SK-N-SH (cell line): ENCODE data around the gene KDELR1. TPM values are rescaled to one million over a fixed set of nuclear protein-coding genes. Genes with fewer than 3 reads are reported as not detected.

Experiments used
- CTCF ChIA-PET: fragments of 300-600, 350-600 bp; formaldehyde crosslinking; extraction: SDS; loops from one replicate; lab custom pipeline; 2021; lab: Yijun Ruan, JAX
- POLR2A ChIA-PET: fragments of 350-600 bp; sonication (Branson Sonifier 250); formaldehyde crosslinking; extraction: SDS; loops from one replicate; lab custom pipeline; 2020; ENCODE audit warnings: antibody characterized with exemption, inconsistent platforms; lab: Yijun Ruan, JAX
- DNase-seq: peaks from one replicate; pipeline ENCODE4 v3.0.0; 2012
- H2AFZ ChIP-seq: fragments of 200-600 bp; sonication (generic); 2 replicates; pipeline ENCODE4 v1.8.1; 2016; ENCODE audit warnings: antibody characterized with exemption, mild to moderate bottlenecking, low read depth
- H3F3A ChIP-seq: fragments of 200-600 bp; sonication (generic); replicated peaks from 2 replicates; pipeline ENCODE3; 2016; ENCODE audit warnings: antibody characterized with exemption, mild to moderate bottlenecking; ENCODE audit not compliant: insufficient read depth
- H3K27ac ChIP-seq, 2 experiments: fragments of 200-500 bp in 1 of 2; fragments of 200-600 bp in 1 of 2; sonication (Bioruptor generic) in 1 of 2; sonication (generic), shearing (Covaris generic) in 1 of 2; 2 replicates each; pipeline versions ENCODE4 v1.5.1 to v1.6.1; 2014 to 2016; ENCODE audit warnings: low read depth in 2 of 2, inconsistent platforms in 1 of 2, low read length in 1 of 2, mild to moderate bottlenecking in 1 of 2, mixed read lengths in 1 of 2
- H3K27me3 ChIP-seq: fragments of 200-600 bp; sonication (generic), shearing (Covaris generic); 2 replicates; pipeline ENCODE4 v1.6.1; 2016; ENCODE audit warnings: mixed run types; ENCODE audit not compliant: insufficient read depth
- H3K36me3 ChIP-seq, 2 experiments: fragments of 200-500 bp in 1 of 2; fragments of 200-600 bp in 1 of 2; sonication (Bioruptor generic) in 1 of 2; sonication (generic) in 1 of 2; replicated peaks in 1 of 2; 2 replicates each; pipeline versions ENCODE3 to v1.5.1; 2014 to 2016; ENCODE audit warnings: low read length in 1 of 2, mild to moderate bottlenecking in 1 of 2; ENCODE audit not compliant: insufficient read depth in 2 of 2, control insufficient read depth in 1 of 2
- H3K4me1 ChIP-seq, 2 experiments: fragments of 200-500 bp in 1 of 2; fragments of 200-600 bp in 1 of 2; sonication (Bioruptor generic) in 1 of 2; sonication (generic), shearing (Covaris generic) in 1 of 2; 2 replicates each; pipeline versions ENCODE4 v1.5.1 to v1.6.1; 2014 to 2016; ENCODE audit warnings: low read depth in 1 of 2, low read length in 1 of 2, mixed run types in 1 of 2; ENCODE audit not compliant: insufficient read depth in 2 of 2, control insufficient read depth in 1 of 2
- H3K4me2 ChIP-seq: fragments of 200-600 bp; sonication (generic), shearing (Covaris generic); 2 replicates; pipeline ENCODE4 v1.6.1; 2017; ENCODE audit warnings: mixed run types
- H3K4me3 ChIP-seq, 2 experiments: fragments of 200-500 bp in 1 of 2; fragments of 200-600 bp in 1 of 2; sonication (Bioruptor generic) in 1 of 2; sonication (generic), shearing (Covaris generic) in 1 of 2; 2 replicates each; pipeline versions ENCODE4 v1.5.1 to v1.8.1; 2014 to 2016; ENCODE audit warnings: low read depth in 2 of 2, inconsistent platforms in 1 of 2, low read length in 1 of 2, mild to moderate bottlenecking in 1 of 2, mixed read lengths in 1 of 2, moderate library complexity in 1 of 2
- H3K79me2 ChIP-seq: fragments of 200-600 bp; sonication (generic); 2 replicates; pipeline ENCODE4 v1.8.1; 2017; ENCODE audit warnings: mild to moderate bottlenecking; ENCODE audit not compliant: insufficient read depth
- H3K9ac ChIP-seq: fragments of 200-600 bp; sonication (generic); 2 replicates; pipeline ENCODE4 v1.6.1; 2017; ENCODE audit warnings: mixed run types
- H3K9me2 ChIP-seq: fragments of 200-600 bp; sonication (generic); 2 replicates; pipeline ENCODE4 v1.6.1; 2017; ENCODE audit warnings: mixed run types
- H3K9me3 ChIP-seq: fragments of 200-600 bp; sonication (generic); 2 replicates; pipeline ENCODE4 v1.6.1; 2017; ENCODE audit warnings: mixed run types, mild to moderate bottlenecking, moderate library complexity
- H4K20me1 ChIP-seq: fragments of 200-600 bp; sonication (generic); 2 replicates; pipeline ENCODE4 v1.6.1; 2017; ENCODE audit warnings: mild to moderate bottlenecking, mixed run types; ENCODE audit not compliant: insufficient read depth
- ELF1 ChIP-seq: IDR thresholded peaks from 2 replicates; pipeline ENCODE4 v1.4.0; 2012
- EZH2phosphoT487 ChIP-seq: fragments of 200-600 bp; sonication (generic); IDR thresholded peaks from 2 replicates; pipeline ENCODE4 v1.6.1; 2017; ENCODE audit warnings: low read depth, mixed run types, mild to moderate bottlenecking, antibody characterized with exemption, moderate library complexity, borderline replicate concordance
- FOSL2 ChIP-seq: IDR thresholded peaks from 2 replicates; pipeline ENCODE4 v1.4.0; 2012; ENCODE audit warnings: low read depth, mild to moderate bottlenecking, moderate library complexity, borderline replicate concordance
- FOXJ3 ChIP-seq: sonication (generic); formaldehyde crosslinking; IDR thresholded peaks from 2 replicates; pipeline ENCODE4 v1.5.1; 2020; ENCODE audit warnings: mild to moderate bottlenecking, missing genetic modification reagents
- FOXM1 ChIP-seq: IDR thresholded peaks from 2 replicates; pipeline ENCODE4 v1.4.0; 2012; ENCODE audit warnings: low read depth, mild to moderate bottlenecking
- GABPA ChIP-seq: IDR thresholded peaks from 2 replicates; pipeline ENCODE4 v1.4.0; 2012; ENCODE audit warnings: low read depth, mild to moderate bottlenecking
- JUND ChIP-seq: IDR thresholded peaks from 2 replicates; pipeline ENCODE4 v1.4.0; 2012
- NRF1 ChIP-seq: IDR thresholded peaks from 2 replicates; pipeline ENCODE4 v1.6.1; 2012; ENCODE audit warnings: low read depth, mild to moderate bottlenecking, low read length
- POLR2AphosphoS5 ChIP-seq: IDR thresholded peaks from 2 replicates; pipeline ENCODE4 v1.6.1; 2012; ENCODE audit warnings: low read depth, low read length
- RAD21 ChIP-seq: IDR thresholded peaks from 2 replicates; pipeline ENCODE4 v1.6.1; 2012; ENCODE audit warnings: mild to moderate bottlenecking, low read length
- RXRA ChIP-seq: IDR thresholded peaks from 2 replicates; pipeline ENCODE4 v1.4.0; 2012; ENCODE audit warnings: low read depth, mild to moderate bottlenecking, borderline replicate concordance
- SIN3A ChIP-seq: IDR thresholded peaks from 2 replicates; pipeline ENCODE4 v1.6.1; 2012; ENCODE audit warnings: low read depth, mild to moderate bottlenecking, low read length, moderate library complexity, borderline replicate concordance
- SMC3 ChIP-seq: IDR thresholded peaks from 2 replicates; pipeline ENCODE4 v1.6.1; 2012; ENCODE audit warnings: low read depth, low read length, improper control_type of control experiment
- TAF1 ChIP-seq: IDR thresholded peaks from 2 replicates; pipeline ENCODE4 v1.6.1; 2012; ENCODE audit warnings: low read depth, mild to moderate bottlenecking, low read length, moderate library complexity, borderline replicate concordance
- TCF12 ChIP-seq: IDR thresholded peaks from 2 replicates; pipeline ENCODE4 v1.4.0; 2012
- YY1 ChIP-seq: IDR thresholded peaks from 2 replicates; pipeline ENCODE4 v1.4.0; 2012; ENCODE audit warnings: low read depth, mild to moderate bottlenecking
- WGBS: methylation state at CpG from one replicate; pipeline ENCODE4 v1.1.6; 2017; ENCODE audit warnings: low lambda C conversion rate; 5-methylcytosine and 5-hydroxymethylcytosine counted together
- polyA plus RNA-seq, 3 experiments: library from polyadenylated mRNA; depleted of rRNA; stranded (reverse); fragments of >200 nt; gene quantifications; 2 replicates each; pipeline ENCODE4 v1.2.3, GENCODE V29; 2012
- TF ChIP-seq, protein P1 (sequence below): IDR thresholded peaks from 2 replicates; pipeline ENCODE4 v1.4.0; 2012; ENCODE audit warnings: low read depth, borderline replicate concordance
- TF ChIP-seq, protein P2 (sequence below): fragments of 150-350 bp; IDR thresholded peaks from 2 replicates; pipeline ENCODE4 v1.6.1; 2017; ENCODE audit warnings: antibody characterized with exemption, low read length, low read depth, borderline replicate concordance
- TF ChIP-seq, protein P3 (sequence below): IDR thresholded peaks from 2 replicates; pipeline ENCODE4 v1.4.0; 2012; ENCODE audit warnings: low read depth, borderline replicate concordance
- TF ChIP-seq, protein P4 (sequence below): IDR thresholded peaks from 2 replicates; pipeline ENCODE4 v1.4.0; 2012; ENCODE audit warnings: low read depth

KDELR1 gene
- polyA plus RNA-seq, 1 of the 3 experiments (the other 2 are of a cell fraction): 138 TPM

GRCh38 chr19:48405010-48405659 lies 13.8 kb upstream of the KDELR1 start:
- no peaks in the 10 kb centered on the region for H4K20me1 ChIP-seq
- no peak overlapping the region for H3K4me2 ChIP-seq
- no peaks in the 10 kb centered on the region for H3K9me2 ChIP-seq
- ChIA-PET POLR2A (no interaction called here), CTCF (interaction anchor here (0.8 kb wide), 1 partner anchor 114 kb away, joined by 3 read pairs; no protein-coding TSS in a partner anchor)
- H3K79me2 ChIP-seq: no peaks in the 10 kb centered on the region
- H2AFZ ChIP-seq: no peak overlapping the region
- H3K9me3 ChIP-seq: no peaks in the 10 kb centered on the region
- no peak overlapping the region for H3K9ac ChIP-seq
- H3K27me3 ChIP-seq: no peaks in the 10 kb centered on the region
- no peaks in the 10 kb centered on the region for H3F3A ChIP-seq
- no peak for DNase-seq
- H3K4me1 ChIP-seq: no peaks in the 10 kb centered on the region; a peak in 1 of 4 replicates
- H3K4me3 ChIP-seq: no peak overlapping the region
- 61% methylated on average over 1 of the region's 27 CpGs for WGBS
- no peak overlapping the region for H3K27ac ChIP-seq
- TF ChIP-seq EZH2phosphoT487 (no peak), JUND (no peak), TAF1 (no peak), POLR2AphosphoS5 (no peak), FOSL2 (no peak), SMC3 (no peak), FOXJ3 (CRISPR knock-in tag) (no peak), NRF1 (no peak), YY1 (no peak), RAD21 (no peak), GABPA (no peak), ELF1 (no peak), SIN3A (no peak), RXRA (no peak), TCF12 (no peak), FOXM1 (no peak)
- TF ChIP-seq, protein P1, sequence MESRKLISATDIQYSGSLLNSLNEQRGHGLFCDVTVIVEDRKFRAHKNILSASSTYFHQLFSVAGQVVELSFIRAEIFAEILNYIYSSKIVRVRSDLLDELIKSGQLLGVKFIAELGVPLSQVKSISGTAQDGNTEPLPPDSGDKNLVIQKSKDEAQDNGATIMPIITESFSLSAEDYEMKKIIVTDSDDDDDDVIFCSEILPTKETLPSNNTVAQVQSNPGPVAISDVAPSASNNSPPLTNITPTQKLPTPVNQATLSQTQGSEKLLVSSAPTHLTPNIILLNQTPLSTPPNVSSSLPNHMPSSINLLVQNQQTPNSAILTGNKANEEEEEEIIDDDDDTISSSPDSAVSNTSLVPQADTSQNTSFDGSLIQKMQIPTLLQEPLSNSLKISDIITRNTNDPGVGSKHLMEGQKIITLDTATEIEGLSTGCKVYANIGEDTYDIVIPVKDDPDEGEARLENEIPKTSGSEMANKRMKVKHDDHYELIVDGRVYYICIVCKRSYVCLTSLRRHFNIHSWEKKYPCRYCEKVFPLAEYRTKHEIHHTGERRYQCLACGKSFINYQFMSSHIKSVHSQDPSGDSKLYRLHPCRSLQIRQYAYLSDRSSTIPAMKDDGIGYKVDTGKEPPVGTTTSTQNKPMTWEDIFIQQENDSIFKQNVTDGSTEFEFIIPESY: no peak
- TF ChIP-seq, protein P2, sequence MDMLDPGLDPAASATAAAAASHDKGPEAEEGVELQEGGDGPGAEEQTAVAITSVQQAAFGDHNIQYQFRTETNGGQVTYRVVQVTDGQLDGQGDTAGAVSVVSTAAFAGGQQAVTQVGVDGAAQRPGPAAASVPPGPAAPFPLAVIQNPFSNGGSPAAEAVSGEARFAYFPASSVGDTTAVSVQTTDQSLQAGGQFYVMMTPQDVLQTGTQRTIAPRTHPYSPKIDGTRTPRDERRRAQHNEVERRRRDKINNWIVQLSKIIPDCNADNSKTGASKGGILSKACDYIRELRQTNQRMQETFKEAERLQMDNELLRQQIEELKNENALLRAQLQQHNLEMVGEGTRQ: no peak
- TF ChIP-seq, protein P3, sequence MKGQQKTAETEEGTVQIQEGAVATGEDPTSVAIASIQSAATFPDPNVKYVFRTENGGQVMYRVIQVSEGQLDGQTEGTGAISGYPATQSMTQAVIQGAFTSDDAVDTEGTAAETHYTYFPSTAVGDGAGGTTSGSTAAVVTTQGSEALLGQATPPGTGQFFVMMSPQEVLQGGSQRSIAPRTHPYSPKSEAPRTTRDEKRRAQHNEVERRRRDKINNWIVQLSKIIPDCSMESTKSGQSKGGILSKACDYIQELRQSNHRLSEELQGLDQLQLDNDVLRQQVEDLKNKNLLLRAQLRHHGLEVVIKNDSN: no peak
- TF ChIP-seq, protein P4, sequence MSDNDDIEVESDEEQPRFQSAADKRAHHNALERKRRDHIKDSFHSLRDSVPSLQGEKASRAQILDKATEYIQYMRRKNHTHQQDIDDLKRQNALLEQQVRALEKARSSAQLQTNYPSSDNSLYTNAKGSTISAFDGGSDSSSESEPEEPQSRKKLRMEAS: no peak
- no peaks in the 10 kb centered on the region for H3K36me3 ChIP-seq
